ENCODE results near the gene STRIP2.

The STRIP2 gene

GRCh38 chr7:129435414-129435829 lies 1.2 kb downstream of the STRIP2 start:
- H3K4me3 ChIP-seq (ENCODE audit: low read depth, low read length): no peak overlapping the region; the same call in 1 of the 2 replicates
- no peak for TF ChIP-seq CTCF (IDR thresholded peaks at IDR 0.05; ENCODE audit: low read depth, low read length, missing control alignments)
- no peak for DNase-seq (ENCODE audit: low read depth)

GRCh38 chr7:129436335-129436923 lies 2.2 kb downstream of the STRIP2 start:
- DNase-seq (ENCODE audit: low read depth): no peak
- no peak for TF ChIP-seq CTCF (IDR thresholded peaks at IDR 0.05; ENCODE audit: low read depth, low read length, missing control alignments)

GRCh38 chr7:129437190-129437589 lies 3.0 kb downstream of the STRIP2 start:
- DNase-seq (ENCODE audit: low read depth): no peak
- H3K4me3 ChIP-seq (ENCODE audit: low read depth, low read length): no peak overlapping the region

More at GRCh38 chr7:129436335-129436923, 2.2 kb downstream of the STRIP2 start:
- no peak overlapping the region for H3K4me3 ChIP-seq (ENCODE audit: low read depth, low read length)

GRCh38 chr7:129438281-129438838 lies 4.1 kb downstream of the STRIP2 start:
- DNase-seq (ENCODE audit: low read depth): no peak
- TF ChIP-seq CTCF (IDR thresholded peaks at IDR 0.05; ENCODE audit: low read depth, low read length, missing control alignments): no peak
- H3K4me3 ChIP-seq (ENCODE audit: low read depth, low read length): no peak overlapping the region

More at GRCh38 chr7:129437190-129437589, 3.0 kb downstream of the STRIP2 start:
- TF ChIP-seq CTCF (IDR thresholded peaks at IDR 0.05; ENCODE audit: low read depth, low read length, missing control alignments): no peak

GRCh38 chr7:129438839-129439651 lies 4.8 kb downstream of the STRIP2 start:
- no peak overlapping the region for H3K4me3 ChIP-seq (ENCODE audit: low read depth, low read length)
- no peak for TF ChIP-seq CTCF (IDR thresholded peaks at IDR 0.05; ENCODE audit: low read depth, low read length, missing control alignments)
- DNase-seq (ENCODE audit: low read depth): no peak

GRCh38 chr7:129439963-129440625 lies 5.9 kb downstream of the STRIP2 start:
- no peak overlapping the region for H3K4me3 ChIP-seq (ENCODE audit: low read depth, low read length)
- DNase-seq (ENCODE audit: low read depth): no peak
- no peak for TF ChIP-seq CTCF (IDR thresholded peaks at IDR 0.05; ENCODE audit: low read depth, low read length, missing control alignments)
